ENCODE measurements around the gene MNAT1.
A peak's percentile ranks its signal among the peaks of the same experiment; 100 is the strongest.

MNAT1 gene

DNA sequence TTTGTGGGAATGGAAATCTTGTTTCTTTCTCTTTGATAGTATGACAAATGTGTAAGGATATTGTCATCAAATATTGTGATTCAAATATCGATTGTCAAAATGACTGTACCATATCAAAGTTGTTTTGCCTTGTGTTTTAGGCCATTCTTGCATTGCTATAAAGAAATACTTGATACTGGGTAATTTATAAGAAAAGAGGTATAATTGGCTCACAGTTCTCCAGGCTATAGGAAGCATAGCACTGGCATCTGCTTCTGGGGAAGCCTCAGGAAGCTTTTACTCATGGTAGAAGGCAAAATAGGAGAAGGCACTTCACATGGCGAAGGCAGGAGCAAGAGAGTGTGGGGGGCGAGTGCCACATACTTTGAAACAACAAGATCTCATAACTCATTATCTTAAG, 238.5 kb downstream of the MNAT1 start:
- no peak for DNase-seq

DNA sequence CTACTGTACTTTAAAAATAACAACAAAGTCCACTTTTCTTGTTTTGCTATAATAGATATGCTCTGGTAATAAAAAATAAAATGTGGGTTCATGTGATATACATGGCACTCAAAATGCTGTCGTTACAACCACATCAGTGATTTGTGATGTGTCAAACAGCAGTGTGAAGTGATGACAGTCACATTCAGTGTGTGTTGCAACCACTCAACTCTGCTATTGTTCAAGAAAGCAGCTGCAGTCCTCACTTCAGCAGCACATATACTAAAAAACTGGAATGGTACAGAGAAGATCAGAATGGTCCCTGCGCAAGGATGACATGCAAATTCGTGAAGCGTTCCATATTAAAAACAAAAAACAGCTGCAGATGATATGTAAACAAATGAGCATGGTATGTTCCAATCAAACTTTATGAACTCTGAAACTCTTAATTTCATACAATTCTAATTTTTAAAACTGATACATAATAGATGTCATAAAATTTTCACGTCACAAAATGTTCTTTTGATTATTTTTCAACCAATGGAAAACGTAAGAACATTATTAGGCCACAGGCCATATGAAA, 239.6 kb downstream of the MNAT1 start:
- no peak for DNase-seq

- no peak for DNase-seq
Observed at GRCh38 chr14:60975551-60975950, 241.0 kb downstream of the MNAT1 start.

DNA sequence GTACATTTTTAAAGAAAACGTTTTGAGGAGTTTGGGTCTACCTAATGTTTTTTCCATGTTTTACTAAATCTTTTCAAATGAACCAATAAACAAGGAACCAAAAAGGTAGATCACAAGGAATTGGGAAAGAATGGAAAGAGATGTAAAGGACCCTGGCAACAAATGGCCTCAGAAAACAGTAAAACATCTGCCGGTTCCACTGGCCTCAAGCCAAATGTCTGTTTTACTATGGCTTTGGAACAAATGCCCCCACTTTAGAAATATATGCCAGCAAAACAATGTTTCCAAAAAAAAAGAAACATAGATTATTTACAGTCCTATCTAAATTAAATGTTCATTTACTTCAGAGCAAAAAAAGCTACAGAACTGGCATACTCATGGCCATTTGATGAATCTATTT, 243.3 kb downstream of the MNAT1 start:
- peak; percentile 3 for DNase-seq

GRCh38 chr14:60980811-60981632, 246.5 kb downstream of the MNAT1 start, which contains the start of the genes SLC38A6 and TRMT5:
TSS of gene SLC38A6 (plus strand) at chr14:60981245. CDS start at chr14:60981278, 33 bp downstream.
TSS of gene TRMT5 (minus strand) at chr14:60981079. CDS start at chr14:60980973, 106 bp downstream.
- DNase-seq, result peak; percentile 93

DNA sequence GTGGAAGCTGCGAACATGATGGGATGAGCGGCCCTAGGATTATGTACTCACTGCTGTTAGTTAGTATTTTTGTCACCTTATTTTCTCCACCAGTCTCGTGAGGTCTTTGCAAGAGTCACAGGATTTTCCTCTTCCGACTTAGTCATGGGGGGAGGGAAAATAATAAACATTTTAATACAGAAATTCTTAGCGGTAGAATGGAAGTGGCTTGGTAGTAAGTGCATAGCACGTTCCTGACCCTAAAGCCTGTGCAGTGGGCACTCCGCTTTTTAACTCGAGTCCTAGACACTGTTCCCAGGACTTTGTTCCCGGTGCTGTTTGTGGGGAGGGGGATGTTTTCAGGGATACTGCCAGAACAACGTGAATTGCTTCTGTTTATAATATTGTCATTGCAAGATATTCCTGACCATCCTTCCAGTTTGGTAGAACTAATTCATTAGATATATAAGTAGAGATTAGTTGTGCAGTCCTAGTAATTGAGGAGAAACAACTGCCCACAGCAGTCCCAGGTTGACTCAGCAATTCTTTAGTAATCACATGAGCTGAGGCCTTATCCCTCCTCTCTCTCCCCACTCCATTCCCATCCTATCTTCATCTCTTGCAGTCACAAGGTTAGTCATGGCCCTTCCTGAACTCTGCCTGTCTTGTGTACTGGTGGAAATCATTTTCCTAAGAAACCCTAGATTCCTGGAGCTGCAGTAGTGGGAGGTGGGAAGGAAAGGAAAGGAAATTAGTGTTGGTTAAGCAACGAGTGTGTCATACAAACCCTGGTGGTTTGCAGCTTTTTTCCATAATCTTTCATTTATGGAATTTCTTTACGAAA, 247.3 kb downstream of the MNAT1 start:
- DNase-seq, result no peak

GRCh38 chr14:60984196-60984595, 249.6 kb downstream of the MNAT1 start:
- no peak for DNase-seq

DNA sequence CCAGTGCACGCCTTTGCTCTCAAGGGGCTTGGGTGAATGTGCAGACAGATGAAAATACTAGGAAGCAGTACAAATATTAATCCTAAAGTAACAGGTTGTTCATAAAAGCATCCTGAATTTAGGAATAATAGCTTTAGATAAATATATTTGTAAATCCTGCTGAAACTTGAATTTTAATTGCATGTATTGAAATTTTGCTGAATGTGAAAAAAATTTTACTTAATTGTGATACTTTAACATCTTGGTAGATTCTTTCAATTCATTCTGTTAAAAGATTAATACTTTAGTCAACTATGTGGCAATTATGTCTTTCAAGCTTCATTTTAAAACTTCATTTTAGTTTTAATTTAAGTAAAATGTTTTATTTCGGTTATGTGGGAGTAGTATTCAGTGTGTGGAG, 251.9 kb downstream of the MNAT1 start:
- no peak for DNase-seq

DNA sequence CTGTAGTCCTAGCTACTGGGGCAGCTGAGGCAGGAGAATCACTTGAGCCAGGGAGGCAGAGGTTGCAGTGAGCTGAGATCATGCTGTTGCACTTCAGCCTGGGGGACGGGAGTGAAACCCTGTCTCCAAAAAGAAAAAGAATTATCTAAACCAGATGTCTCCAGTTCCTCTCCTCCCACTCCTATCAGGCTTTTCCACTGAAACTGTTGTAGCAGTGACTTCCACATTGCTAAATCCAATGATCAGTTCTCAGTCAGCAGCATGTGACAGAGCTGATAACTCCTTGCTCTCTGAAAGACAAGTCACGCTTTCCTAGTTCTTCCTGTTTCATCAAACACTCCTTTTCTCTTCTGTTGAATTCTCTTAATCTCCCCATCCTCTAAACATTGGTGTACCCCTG, 255.0 kb downstream of the MNAT1 start:
- no peak for DNase-seq

GRCh38 chr14:60998617-60999016, 264.1 kb downstream of the MNAT1 start:
- no peak for DNase-seq

- DNase-seq, result no peak
Observed at GRCh38 chr14:60999536-60999935, 265.0 kb downstream of the MNAT1 start.

DNA sequence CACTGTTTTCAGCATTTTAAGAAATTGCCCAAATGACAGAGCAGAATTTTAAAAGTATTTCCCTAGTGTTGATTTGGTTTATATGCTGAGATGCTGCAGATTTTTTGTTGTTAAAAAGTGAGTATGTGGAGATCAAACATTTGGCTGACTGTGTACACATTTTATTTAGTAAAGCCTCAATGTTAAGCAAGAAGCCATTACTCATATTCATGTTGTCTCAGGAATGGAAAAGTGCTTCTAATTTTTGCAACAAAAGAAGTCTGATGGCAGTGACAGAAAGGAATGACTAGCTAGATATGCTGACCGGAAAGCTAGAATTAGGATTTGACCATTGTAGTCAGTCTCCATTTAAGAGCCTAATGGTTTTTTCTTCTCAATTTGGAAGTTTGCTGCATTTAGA, 269.0 kb downstream of the MNAT1 start:
- DNase-seq, result no peak

- DNase-seq, result no peak
Observed at GRCh38 chr14:61019537-61019936, 285.0 kb downstream of the MNAT1 start.
